T-cell (primary cell): ENCODE results near the gene KBTBD7. TPM values are rescaled to one million over a fixed set of nuclear protein-coding genes. Genes with fewer than 3 reads are reported as not detected.
"Not testable (repeated sequence)": the region's sequence is repeated elsewhere in the genome, so short reads cannot be mapped to it uniquely, and the experiment has no call there.

Source experiments
- ATAC-seq, 4 experiments: fragments of 200-7000 bp in 3 of 4; fragments of 150-1000 bp in 1 of 4; cut with Tn5 transposase; replicated peaks in 1 of 4; 1 replicate in 3 of 4; 2 replicates in 1 of 4; pipeline ENCODE4 v1.10.0; 2021; ENCODE audit warnings: moderate library complexity in 3 of 4, mild to moderate bottlenecking in 2 of 4, moderate number of reproducible peaks in 1 of 4
- CTCF ChIA-PET, 2 donors: fragments of 300-600 bp; sonication (Branson Sonifier 250); formaldehyde crosslinking; loops; one replicate each; lab custom pipeline; 2022; ENCODE audit warnings: antibody characterized with exemption in 2 of 2; lab: Charles Lee
- POLR2A ChIA-PET, 2 donors: fragments of 300-600 bp; sonication (Branson Sonifier 250); formaldehyde crosslinking; loops; one replicate each; lab custom pipeline; 2022; ENCODE audit warnings: antibody characterized with exemption in 2 of 2; lab: Charles Lee
- DNase-seq, 35 experiments: peaks; one replicate each; pipeline versions ENCODE4 v3.0.0 to v3.0.0-alpha.2; 2013 to 2023
- H3K27ac ChIP-seq: one replicate; pipeline ENCODE4 v1.5.1; 2013; ENCODE audit warnings: low read length
- H3K27me3 ChIP-seq, 2 experiments: replicated peaks in 1 of 2; 1 replicate in 1 of 2; 2 replicates in 1 of 2; pipeline versions ENCODE4 v1.6.1 to v1.7.0; 2013; ENCODE audit warnings: low read length in 1 of 2, mixed read lengths in 1 of 2; ENCODE audit not compliant: control insufficient read depth in 2 of 2, insufficient read depth in 2 of 2; ENCODE audit errors: extremely low read depth in 1 of 2
- H3K36me3 ChIP-seq, 2 donors: 1 replicate in 1 of 2; 2 replicates in 1 of 2; pipeline versions ENCODE4 v1.6.1 to v1.7.0; 2013; ENCODE audit warnings: low read length in 1 of 2; ENCODE audit not compliant: control insufficient read depth in 2 of 2, insufficient read depth in 1 of 2; ENCODE audit errors: extremely low read depth in 1 of 2
- H3K4me1 ChIP-seq, 2 experiments: 1 replicate in 1 of 2; 2 replicates in 1 of 2; pipeline versions ENCODE4 v1.6.1 to v1.7.0; 2013; ENCODE audit warnings: low read length in 2 of 2, mixed read lengths in 1 of 2; ENCODE audit not compliant: insufficient read depth in 2 of 2, control insufficient read depth in 1 of 2; ENCODE audit errors: extremely low read depth in 1 of 2
- H3K4me3 ChIP-seq, 2 donors: 1 replicate in 1 of 2; 2 replicates in 1 of 2; pipeline versions ENCODE4 v1.5.1 to v1.7.0; 2013; ENCODE audit warnings: mild to moderate bottlenecking in 2 of 2, low read length in 1 of 2, moderate library complexity in 1 of 2; ENCODE audit not compliant: control insufficient read depth in 1 of 2; ENCODE audit errors: extremely low read depth in 1 of 2
- H3K9me3 ChIP-seq: 2 replicates; pipeline ENCODE4 v1.7.0; 2013
- H3K27ac Mint-ChIP-seq, 2 donors: one replicate each; pipeline ENCODE4 v1.8.0; 2020 to 2021; ENCODE audit warnings: mild to moderate bottlenecking in 2 of 2, mixed read lengths in 2 of 2
- H3K27me3 Mint-ChIP-seq, 2 donors: one replicate each; pipeline ENCODE4 v1.8.0; 2021 to 2022; ENCODE audit warnings: mixed read lengths in 2 of 2
- H3K36me3 Mint-ChIP-seq: one replicate; pipeline ENCODE4 v1.8.0; 2021; ENCODE audit warnings: mixed read lengths
- H3K4me1 Mint-ChIP-seq, 3 donors: one replicate each; pipeline ENCODE4 v1.8.0; 2020 to 2022; ENCODE audit warnings: mixed read lengths in 3 of 3, mild to moderate bottlenecking in 1 of 3
- H3K4me3 Mint-ChIP-seq, 3 donors: one replicate each; pipeline ENCODE4 v1.8.0; 2020 to 2022; ENCODE audit warnings: mild to moderate bottlenecking in 3 of 3, mixed read lengths in 3 of 3, moderate library complexity in 3 of 3
- H3K9me3 Mint-ChIP-seq, 3 donors: one replicate each; pipeline ENCODE4 v1.8.0; 2020 to 2022; ENCODE audit warnings: mixed read lengths in 3 of 3
- WGBS: methylation state at CpG from one replicate; pipeline ENCODE4 v1.1.5; 2013; ENCODE audit warnings: missing lambda C conversion rate; ENCODE audit not compliant: insufficient coverage; 5-methylcytosine and 5-hydroxymethylcytosine counted together
- total RNA-seq, 35 experiments: library from RNA in 6 of 35; stranded (reverse) in 6 of 35; fragments of 120-200 nt in 1 of 35; gene quantifications; one replicate each; pipeline versions ENCODE4 v1.2.1 to v1.2.4 and lab custom pipeline; 2013 to 2026

Gene KBTBD7
- total RNA-seq, 5 donors from 2014 or later (not counting 1 experiment from before 2014, with no cell fraction given) = 2.6 to 10.9 (median 9.3) TPM

DNA sequence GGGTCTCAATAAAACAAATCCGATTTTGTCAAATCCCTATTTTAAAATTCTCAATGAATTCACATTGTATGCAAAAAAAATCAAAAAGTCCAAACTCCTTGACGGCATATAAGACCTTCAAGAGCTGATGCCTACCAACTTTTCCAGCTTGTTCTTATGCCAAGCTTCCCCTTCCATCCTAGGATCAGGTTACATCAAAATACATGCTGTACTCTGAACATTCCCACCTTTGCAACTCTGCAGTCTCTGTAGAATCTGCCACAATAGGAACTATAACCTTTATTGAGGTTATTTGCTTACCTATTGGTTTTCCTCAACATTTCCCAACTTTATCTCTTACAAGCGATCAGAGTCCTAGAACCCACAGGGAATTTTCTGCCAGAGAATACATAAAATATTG, 7.9 kb downstream of the KBTBD7 start:
- no peaks in the 10 kb centered on the region for H3K4me1 ChIP-seq

GRCh38 chr13:41182231-41182630, 12.1 kb downstream of the KBTBD7 start:
- peaks cover 3% of the 10 kb centered on the region for H3K36me3 Mint-ChIP-seq
- Histone ChIP-seq H3K27me3 (no peaks in the 10 kb centered on the region), H3K4me3 (no peak overlapping the region), H3K27ac (no peak overlapping the region), H3K36me3 (peaks cover 0 to 4% of the 10 kb centered on the region in 2 donors), H3K4me1 (no peaks in the 10 kb centered on the region), H3K9me3 (no peaks in the 10 kb centered on the region)
- DNase-seq (no peak), ATAC-seq (no peak)
- ChIA-PET POLR2A (no interaction called here), CTCF (no interaction called here)
- no peaks in the 10 kb centered on the region for H3K9me3 Mint-ChIP-seq
- no peak overlapping the region for H3K27ac Mint-ChIP-seq
- no peaks in the 10 kb centered on the region for H3K27me3 Mint-ChIP-seq
- no peaks in the 10 kb centered on the region for H3K4me1 Mint-ChIP-seq
- no peak overlapping the region for H3K4me3 Mint-ChIP-seq

More for the DNA sequence above, 7.9 kb downstream of the KBTBD7 start:
- H3K9me3 Mint-ChIP-seq = no peaks in the 10 kb centered on the region
- WGBS = 80% methylated on average over 2 of the region's 3 CpGs
- Histone ChIP-seq H3K27me3 (no peaks in the 10 kb centered on the region), H3K27ac (no peak overlapping the region), H3K9me3 (no peaks in the 10 kb centered on the region), H3K4me3 (no peak overlapping the region), H3K36me3 (peaks cover 0 to 4% of the 10 kb centered on the region in 2 donors)
- no peak overlapping the region for H3K4me3 Mint-ChIP-seq
- DNase-seq = no peak
- POLR2A ChIA-PET = interaction anchor here in 1 of 2 donors (0.5 kb wide), 1 partner anchor 10 kb away, joined by 3 read pairs; no protein-coding TSS in a partner anchor
- no peak overlapping the region for H3K27ac Mint-ChIP-seq
- ATAC-seq = no peak
- H3K4me1 Mint-ChIP-seq = peaks cover 7 to 17% (median 11%) of the 10 kb centered on the region in 3 donors
- peaks cover 20% of the 10 kb centered on the region for H3K36me3 Mint-ChIP-seq
- no peaks in the 10 kb centered on the region for H3K27me3 Mint-ChIP-seq
- CTCF ChIA-PET = no interaction called here

DNA sequence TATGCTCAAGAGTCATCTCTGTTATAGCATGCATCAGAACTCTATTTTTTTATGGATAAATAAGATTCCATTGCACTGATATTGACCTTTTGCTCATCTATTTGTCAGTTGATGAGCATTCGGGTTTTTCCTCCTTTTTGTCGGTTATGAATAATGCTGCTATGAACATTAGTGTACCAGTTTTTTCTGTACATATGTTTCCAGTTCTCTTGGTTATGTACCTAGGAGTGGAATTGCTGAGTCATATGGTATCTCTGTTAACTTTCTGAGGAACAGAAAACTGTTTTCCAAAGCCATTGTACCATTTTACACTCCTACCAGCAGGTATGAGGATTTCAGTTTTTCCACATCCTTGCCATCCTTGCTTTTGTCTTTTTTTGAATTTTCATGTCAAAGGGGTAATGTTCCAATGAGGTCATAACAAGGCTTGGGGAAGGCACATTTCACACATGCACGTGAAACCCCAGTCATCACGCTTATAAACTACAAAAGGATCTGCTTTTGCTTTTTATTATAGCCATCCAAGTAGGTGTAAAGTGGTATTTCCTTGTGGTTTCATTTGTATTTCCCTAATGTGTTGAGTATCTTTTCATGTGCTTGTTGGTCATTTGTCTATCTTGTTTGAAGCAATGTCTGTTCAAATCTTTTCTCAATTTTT, 14.6 kb downstream of the KBTBD7 start:
- H3K27me3 Mint-ChIP-seq = no peaks in the 10 kb centered on the region
- ChIA-PET POLR2A (no interaction called here), CTCF (interaction anchor here in 1 of 2 donors (1.1 kb wide), 1 partner anchor 11 kb away, joined by 3 read pairs; no protein-coding TSS in a partner anchor)
- DNase-seq (no peak), ATAC-seq (no peak)
- H3K9me3 ChIP-seq = no peaks in the 10 kb centered on the region
- H3K4me1 Mint-ChIP-seq = no peaks in the 10 kb centered on the region
- no peaks in the 10 kb centered on the region for H3K4me1 ChIP-seq
- H3K4me3 Mint-ChIP-seq = no peak overlapping the region
- no peak overlapping the region for H3K27ac ChIP-seq
- H3K36me3 Mint-ChIP-seq = peaks cover 20% of the 10 kb centered on the region
- H3K27ac Mint-ChIP-seq = no peak overlapping the region
- peaks cover 0 to 4% of the 10 kb centered on the region in 2 donors for H3K36me3 ChIP-seq
- H3K4me3 ChIP-seq = no peak overlapping the region
- H3K27me3 ChIP-seq = no peaks in the 10 kb centered on the region
- WGBS = no CpG with 5 or more reads among the region's 4 CpGs
- H3K9me3 Mint-ChIP-seq = peaks cover under 1 to 21% (median 9%) of the 10 kb centered on the region in 3 donors

DNA sequence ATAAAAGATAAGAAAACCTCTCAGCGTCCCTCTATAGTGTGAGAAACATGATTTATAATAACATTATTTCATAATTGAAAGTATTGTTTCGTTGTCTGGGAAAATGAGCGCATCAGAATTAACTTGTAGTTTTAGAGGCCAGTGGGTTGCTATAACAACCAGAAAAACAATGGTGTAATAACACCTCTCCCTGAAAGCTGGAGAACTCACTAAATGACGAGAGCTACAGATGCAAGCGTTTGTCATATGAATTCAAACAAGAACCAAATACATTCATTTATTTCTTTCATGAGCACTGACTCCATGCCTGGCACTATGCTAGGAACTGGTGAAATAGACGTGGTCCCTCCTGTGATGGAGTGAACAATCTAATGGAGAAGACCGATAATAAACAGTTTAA, 16.3 kb downstream of the KBTBD7 start:
- Histone ChIP-seq H3K4me1 (no peaks in the 10 kb centered on the region), H3K4me3 (no peak overlapping the region), H3K27me3 (no peaks in the 10 kb centered on the region), H3K27ac (no peak overlapping the region), H3K36me3 (peaks cover 0 to 3% of the 10 kb centered on the region in 2 donors), H3K9me3 (no peaks in the 10 kb centered on the region)
- Mint-ChIP-seq H3K27ac (no peak overlapping the region), H3K27me3 (no peaks in the 10 kb centered on the region), H3K36me3 (peaks cover 24% of the 10 kb centered on the region), H3K4me1 (no peaks in the 10 kb centered on the region), H3K4me3 (no peak overlapping the region), H3K9me3 (peaks cover 4 to 25% (median 9%) of the 10 kb centered on the region in 3 donors)
- DNase-seq (no peak), ATAC-seq (no peak)
- WGBS = 60% methylated on average over 1 of the region's 7 CpGs
- ChIA-PET CTCF (no interaction called here), POLR2A (no interaction called here)

GRCh38 chr13:41177616-41178015, 16.8 kb downstream of the KBTBD7 start:
- no peak for DNase-seq
- Histone ChIP-seq H3K27me3 (no peaks in the 10 kb centered on the region), H3K4me3 (no peak overlapping the region), H3K27ac (no peak overlapping the region), H3K36me3 (no peaks in the 10 kb centered on the region), H3K9me3 (no peaks in the 10 kb centered on the region), H3K4me1 (no peaks in the 10 kb centered on the region)
- Mint-ChIP-seq H3K9me3 (peaks cover 4 to 25% (median 9%) of the 10 kb centered on the region in 3 donors), H3K4me1 (no peaks in the 10 kb centered on the region), H3K4me3 (no peak overlapping the region), H3K27me3 (no peaks in the 10 kb centered on the region), H3K27ac (no peak overlapping the region), H3K36me3 (peaks cover 28% of the 10 kb centered on the region)
- ChIA-PET CTCF (no interaction called here), POLR2A (interaction anchor here in 1 of 2 donors (0.6 kb wide), 1 partner anchor 425 kb away, joined by 3 read pairs; no protein-coding TSS in a partner anchor)
- ATAC-seq = no peak
- WGBS = no CpG with 5 or more reads among the region's 2 CpGs

DNA sequence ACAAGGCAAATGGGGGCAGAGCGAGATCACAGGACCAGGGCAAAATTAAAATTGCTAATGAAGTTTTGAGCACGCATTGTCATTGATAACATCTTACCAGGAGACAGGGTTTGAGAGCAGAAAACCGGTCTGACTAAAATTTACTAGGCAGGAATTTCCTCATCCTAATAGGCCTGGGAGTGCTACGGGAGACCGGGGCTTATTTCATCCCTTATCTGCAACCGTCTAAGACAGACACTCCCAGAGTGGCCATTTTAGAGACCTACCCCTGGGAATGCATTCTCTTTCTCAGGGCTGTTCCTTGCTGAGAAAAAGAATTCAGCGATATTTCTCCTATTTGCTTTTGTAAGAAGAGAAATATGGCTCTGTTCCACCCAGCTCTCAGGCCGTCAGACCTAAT, 18.8 kb downstream of the KBTBD7 start:
- Mint-ChIP-seq H3K9me3 (peaks cover 4 to 25% (median 9%) of the 10 kb centered on the region in 3 donors), H3K36me3 (peaks cover 29% of the 10 kb centered on the region)
- H3K4me3 Mint-ChIP-seq, H3K9me3 ChIP-seq, H3K36me3 ChIP-seq, H3K27ac Mint-ChIP-seq, H3K27ac ChIP-seq, H3K4me1 ChIP-seq, ATAC-seq, H3K27me3 Mint-ChIP-seq, H3K4me3 ChIP-seq, POLR2A ChIA-PET, CTCF ChIA-PET, H3K4me1 Mint-ChIP-seq, H3K27me3 ChIP-seq, DNase-seq: not testable (repeated sequence)
- WGBS = 94% methylated on average over 2 of the region's 8 CpGs
